Measurements from ENCODE around the gene KCNMA1.

GRCh38 chr10:77396290-77396689, 241.3 kb downstream of the KCNMA1 start:
- TF ChIP-seq YY1 (IDR thresholded peaks at IDR 0.05; ENCODE audit: insufficient read depth, insufficient read length) (no peak), ZNF274 (IDR thresholded peaks at IDR 0.05; ENCODE audit: low read depth, low read length) (no peak)

Data from NT2/D1 (cell line).